GM21737 (cell line): ENCODE data around the gene TRDN.
"Not testable (repeated sequence)": the region's sequence is repeated elsewhere in the genome, so short reads cannot be mapped to it uniquely, and the experiment has no call there.

Source experiments
- ATAC-seq: cut with Tn5 transposase; IDR thresholded peaks from one replicate; pipeline ENCODE4 v1.9.1; 2021; ENCODE audit warnings: mild to moderate bottlenecking, moderate library complexity; ENCODE audit not compliant: unreplicated experiment

The TRDN gene

GRCh38 chr6:123632641-123633040 lies 4.1 kb downstream of the TRDN start:
- no peak for ATAC-seq

GRCh38 chr6:123629258-123629941 lies 7.3 kb downstream of the TRDN start:
- ATAC-seq: no peak

GRCh38 chr6:123625696-123626095 lies 11.1 kb downstream of the TRDN start:
- ATAC-seq: no peak

- no peak for ATAC-seq
Observed at GRCh38 chr6:123622780-123623179, 14.0 kb downstream of the TRDN start.

GRCh38 chr6:123619156-123619555 lies 17.6 kb downstream of the TRDN start:
- no peak for ATAC-seq

GRCh38 chr6:123616942-123617341 lies 19.8 kb downstream of the TRDN start:
- ATAC-seq: no peak

- no peak for ATAC-seq
Observed at GRCh38 chr6:123616016-123616415, 20.7 kb downstream of the TRDN start.

- ATAC-seq: no peak
Observed at GRCh38 chr6:123610779-123611178, 26.0 kb downstream of the TRDN start.

GRCh38 chr6:123604067-123604466 lies 32.7 kb downstream of the TRDN start:
- no peak for ATAC-seq

GRCh38 chr6:123598011-123598410 lies 38.7 kb downstream of the TRDN start:
- ATAC-seq: peak; percentile 65

- ATAC-seq: no peak
Observed at GRCh38 chr6:123594776-123595175, 42.0 kb downstream of the TRDN start.

- no peak for ATAC-seq
Observed at GRCh38 chr6:123592426-123592825, 44.3 kb downstream of the TRDN start.

- ATAC-seq: no peak
Observed at GRCh38 chr6:123589973-123590372, 46.8 kb downstream of the TRDN start.

- no peak for ATAC-seq
Observed at GRCh38 chr6:123589317-123589716, 47.4 kb downstream of the TRDN start.

GRCh38 chr6:123588546-123588895 lies 48.2 kb downstream of the TRDN start:
- no peak for ATAC-seq

GRCh38 chr6:123587838-123588545 lies 48.8 kb downstream of the TRDN start:
- no peak for ATAC-seq

- not testable (repeated sequence) for ATAC-seq
Observed at GRCh38 chr6:123587407-123587806, 49.3 kb downstream of the TRDN start.

- ATAC-seq: no peak
Observed at GRCh38 chr6:123580331-123580730, 56.4 kb downstream of the TRDN start.

GRCh38 chr6:123575188-123575587 lies 61.6 kb downstream of the TRDN start:
- ATAC-seq: no peak

GRCh38 chr6:123570813-123571684 lies 65.7 kb downstream of the TRDN start:
- no peak for ATAC-seq

- ATAC-seq: no peak
Observed at GRCh38 chr6:123569575-123569974, 67.2 kb downstream of the TRDN start.

GRCh38 chr6:123565529-123565928 lies 71.2 kb downstream of the TRDN start:
- ATAC-seq: no peak
